Natural killer cell (primary cell): ENCODE results near the gene PLPP4. TPM values are rescaled to one million over a fixed set of nuclear protein-coding genes. Genes with fewer than 3 reads are reported as not detected.

ENCODE experiments used
- ATAC-seq, 3 donors: fragments of 150-1000 bp in 2 of 3; fragments of 200-7000 bp in 1 of 3; cut with Tn5 transposase; 1 replicate in 1 of 3; 2 replicates in 2 of 3; pipeline ENCODE4 v1.10.0; 2021; ENCODE audit warnings: mild to moderate bottlenecking in 2 of 3, moderate library complexity in 2 of 3
- DNase-seq, 2 donors: peaks; one replicate each; pipeline versions ENCODE4 v3.0.0 to v3.0.0-alpha.2; 2013 to 2021; ENCODE audit warnings: mixed read lengths in 1 of 2
- H3K27ac ChIP-seq: one replicate; pipeline ENCODE4 v1.5.1; 2013; ENCODE audit warnings: mild to moderate bottlenecking, low read length
- H3K27me3 ChIP-seq: one replicate; pipeline ENCODE4 v1.6.1; 2013; ENCODE audit warnings: low read length; ENCODE audit not compliant: control insufficient read depth, insufficient read depth
- H3K36me3 ChIP-seq: one replicate; pipeline ENCODE4 v1.6.1; 2013; ENCODE audit warnings: low read length; ENCODE audit not compliant: control insufficient read depth, insufficient read depth
- H3K4me1 ChIP-seq: one replicate; pipeline ENCODE4 v1.6.1; 2013; ENCODE audit warnings: low read length; ENCODE audit not compliant: control insufficient read depth, insufficient read depth
- H3K4me3 ChIP-seq: one replicate; pipeline ENCODE4 v1.5.1; 2013; ENCODE audit warnings: low read length
- H3K9me3 ChIP-seq: one replicate; pipeline ENCODE4 v1.6.1; 2013; ENCODE audit warnings: low read length; ENCODE audit not compliant: control insufficient read depth, insufficient read depth
- H3K27ac Mint-ChIP-seq, 2 donors: one replicate each; pipeline ENCODE4 v1.8.0; 2022; ENCODE audit warnings: mild to moderate bottlenecking in 2 of 2, mixed read lengths in 2 of 2, moderate library complexity in 1 of 2
- H3K27me3 Mint-ChIP-seq, 2 donors: one replicate each; pipeline ENCODE4 v1.8.0; 2022; ENCODE audit warnings: low read depth in 2 of 2, mixed read lengths in 2 of 2
- H3K36me3 Mint-ChIP-seq: one replicate; pipeline ENCODE4 v1.8.0; 2022; ENCODE audit warnings: mixed read lengths
- H3K4me1 Mint-ChIP-seq, 2 donors: one replicate each; pipeline ENCODE4 v1.8.0; 2022; ENCODE audit warnings: mixed read lengths in 2 of 2
- H3K4me3 Mint-ChIP-seq: one replicate; pipeline ENCODE4 v1.8.0; 2022; ENCODE audit warnings: mild to moderate bottlenecking, moderate library complexity, mixed read lengths
- H3K9me3 Mint-ChIP-seq, 2 donors: one replicate each; pipeline ENCODE4 v1.8.0; 2022; ENCODE audit warnings: mixed read lengths in 2 of 2
- CTCF ChIP-seq: fragments of 200-600 bp; IDR thresholded peaks from one replicate; pipeline ENCODE4 v1.8.0; 2022; ENCODE audit warnings: antibody characterized with exemption
- WGBS: methylation state at CpG from one replicate; pipeline ENCODE4 v1.1.7; 2013; ENCODE audit warnings: missing lambda C conversion rate; ENCODE audit not compliant: insufficient coverage; 5-methylcytosine and 5-hydroxymethylcytosine counted together
- intact Hi-C: fragments of 100-400 bp; cut with micrococcal nuclease; formaldehyde crosslinking; loops from one replicate; pipeline ENCODE4 v1.14.2; 2022
- total RNA-seq, 4 donors: library from RNA; stranded (reverse); fragments of 120-200 nt in 1 of 4; gene quantifications; one replicate each; pipeline versions ENCODE4 v1.2.3 to v1.2.4, GENCODE V29; 2013 to 2022

PLPP4 gene
- total RNA-seq, 3 donors from 2014 or later (not counting 1 experiment from before 2014, with no cell fraction given): not detected

DNA sequence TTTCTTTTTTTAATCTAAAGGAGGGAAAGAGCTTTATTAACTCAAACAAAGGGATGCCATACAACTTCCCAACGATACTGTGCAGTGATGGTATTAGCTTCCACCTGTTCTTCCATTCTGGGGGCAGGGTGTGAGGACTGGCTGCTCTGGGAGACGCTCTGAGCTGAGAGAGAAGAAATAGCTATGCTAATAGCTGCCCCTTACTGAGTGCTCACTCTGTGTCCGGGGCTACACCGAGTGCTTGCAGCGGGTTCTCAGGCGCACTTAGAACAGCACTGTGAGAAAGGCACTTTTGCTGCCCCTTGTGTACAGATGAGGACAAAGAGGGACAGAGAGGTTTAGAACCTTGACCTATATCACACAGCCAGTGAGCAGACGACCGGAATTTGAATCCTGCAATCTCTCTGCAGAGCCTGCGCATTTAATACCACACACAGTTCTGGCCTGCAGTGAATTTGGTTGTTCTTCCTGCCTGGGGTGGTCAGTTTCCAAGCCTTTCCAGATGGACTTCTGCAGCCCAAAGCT is 142.2 kb downstream of the PLPP4 start:
- H3K27me3 Mint-ChIP-seq: peaks cover 10 to 17% of the 10 kb centered on the region in 2 donors
- TF ChIP-seq CTCF: no peak
- H3K27ac ChIP-seq: no peak overlapping the region
- no peaks in the 10 kb centered on the region for H3K9me3 Mint-ChIP-seq
- no peaks in the 10 kb centered on the region for H3K9me3 ChIP-seq
- no peak overlapping the region for H3K27ac Mint-ChIP-seq
- H3K4me3 Mint-ChIP-seq: no peak overlapping the region
- DNase-seq (no peak), ATAC-seq (no peak)
- H3K36me3 Mint-ChIP-seq: no peaks in the 10 kb centered on the region
- no peaks in the 10 kb centered on the region for H3K36me3 ChIP-seq
- no peaks in the 10 kb centered on the region for H3K27me3 ChIP-seq
- intact Hi-C loops: no loop called here
- H3K4me1 ChIP-seq: peaks cover 6% of the 10 kb centered on the region
- H3K4me3 ChIP-seq: no peak overlapping the region
- peaks cover 10 to 18% of the 10 kb centered on the region in 2 donors for H3K4me1 Mint-ChIP-seq
- WGBS: 93% methylated on average over 9 of the region's 9 CpGs

DNA sequence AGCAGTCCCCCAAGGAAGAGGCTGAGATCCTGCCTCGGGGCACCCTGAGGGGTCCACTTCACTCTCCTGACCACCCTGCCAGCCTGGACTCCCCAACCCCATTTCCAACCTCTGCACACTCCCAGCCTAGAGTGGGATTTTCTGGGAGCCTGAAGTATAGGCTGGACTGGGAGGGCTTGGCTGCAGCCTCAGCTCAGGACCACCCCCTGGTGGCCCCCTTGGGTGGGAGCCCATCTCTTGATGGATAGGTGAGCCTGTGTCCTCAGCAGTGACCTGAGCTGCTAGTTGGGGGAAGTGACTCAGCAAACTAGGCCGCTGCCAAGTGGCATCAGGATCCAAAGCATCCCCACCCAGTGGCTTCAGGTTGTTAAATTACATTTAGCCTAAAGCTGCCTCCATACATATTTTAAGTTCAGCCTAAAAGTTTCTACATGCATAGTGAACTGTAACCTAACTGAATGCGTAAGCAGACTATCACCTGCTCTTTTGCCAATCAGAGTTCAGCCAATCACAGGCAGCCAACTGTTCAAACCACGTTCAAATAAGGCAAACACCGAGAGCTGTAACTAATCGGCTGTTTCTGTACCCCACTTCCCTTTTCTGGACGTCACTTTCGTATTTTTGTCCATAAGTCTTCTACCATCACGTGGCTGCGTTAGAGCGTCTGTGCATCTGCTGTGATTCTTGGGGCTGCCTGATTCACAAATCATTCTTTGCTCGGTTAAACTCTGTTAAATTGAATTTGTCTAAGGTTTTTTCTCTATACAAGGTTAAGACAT is 144.0 kb downstream of the PLPP4 start:
- H3K27me3 Mint-ChIP-seq: peaks cover 10 to 15% of the 10 kb centered on the region in 2 donors
- DNase-seq (no peak), ATAC-seq (peak; percentile 37 to 68 (median 67))
- no peak overlapping the region for H3K27ac ChIP-seq
- no peaks in the 10 kb centered on the region for H3K36me3 Mint-ChIP-seq
- no peaks in the 10 kb centered on the region for H3K9me3 Mint-ChIP-seq
- no peaks in the 10 kb centered on the region for H3K27me3 ChIP-seq
- no peaks in the 10 kb centered on the region for H3K36me3 ChIP-seq
- H3K9me3 ChIP-seq: no peaks in the 10 kb centered on the region
- no peak for TF ChIP-seq CTCF
- H3K4me3 Mint-ChIP-seq: no peak overlapping the region
- H3K4me3 ChIP-seq: no peak overlapping the region
- peaks cover 10 to 18% of the 10 kb centered on the region in 2 donors for H3K4me1 Mint-ChIP-seq
- peak overlapping the region in 1 of 2 donors; percentile 67 for H3K27ac Mint-ChIP-seq
- H3K4me1 ChIP-seq: peaks cover 6% of the 10 kb centered on the region
- intact Hi-C loops: no loop called here
- WGBS: 20% methylated on average over 12 of the region's 12 CpGs

DNA sequence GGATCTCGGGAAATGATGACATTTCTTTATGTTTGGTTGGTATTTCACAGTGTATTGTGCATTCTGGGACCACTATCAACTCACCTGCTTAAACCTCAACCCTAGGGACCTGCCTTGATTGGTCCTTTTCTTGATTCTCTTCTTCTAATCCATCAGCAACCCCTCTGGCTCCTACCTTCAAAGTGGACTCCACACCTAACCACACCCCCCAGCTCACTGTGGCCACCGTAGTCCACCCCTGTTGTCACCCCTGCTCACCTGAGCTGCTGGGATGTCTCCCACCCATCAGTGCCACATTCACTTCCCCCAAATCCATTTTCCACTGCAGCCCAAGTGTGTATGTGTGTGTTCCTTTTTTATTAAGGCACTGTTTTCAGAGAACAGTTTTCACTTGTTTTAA is 145.0 kb downstream of the PLPP4 start:
- H3K36me3 ChIP-seq: no peaks in the 10 kb centered on the region
- peaks cover 6% of the 10 kb centered on the region for H3K4me1 ChIP-seq
- H3K27me3 ChIP-seq: no peaks in the 10 kb centered on the region
- H3K27ac Mint-ChIP-seq: no peak overlapping the region
- no peak overlapping the region for H3K27ac ChIP-seq
- no peaks in the 10 kb centered on the region for H3K36me3 Mint-ChIP-seq
- peaks cover 10 to 15% of the 10 kb centered on the region in 2 donors for H3K27me3 Mint-ChIP-seq
- H3K9me3 Mint-ChIP-seq: no peaks in the 10 kb centered on the region
- no peaks in the 10 kb centered on the region for H3K9me3 ChIP-seq
- 100% methylated on average over 2 of the region's 2 CpGs for WGBS
- H3K4me3 Mint-ChIP-seq: no peak overlapping the region
- H3K4me3 ChIP-seq: no peak overlapping the region
- DNase-seq (no peak), ATAC-seq (no peak)
- peaks cover 10 to 18% of the 10 kb centered on the region in 2 donors for H3K4me1 Mint-ChIP-seq
- no peak for TF ChIP-seq CTCF
- intact Hi-C loops: no loop called here
